Left ventricle myocardium superior (tissue), 1 donor: ENCODE data around the gene EXOC6B. TPM values are rescaled to one million over a fixed set of nuclear protein-coding genes. Genes with fewer than 3 reads are reported as not detected.

ENCODE experiments used
- ATAC-seq: fragments of 200-7000 bp; cut with Tn5 transposase; one replicate; pipeline ENCODE4 v1.9.1; 2020; ENCODE audit warnings: mild to moderate bottlenecking, moderate library complexity
- DNase-seq: peaks from one replicate; pipeline ENCODE4 v3.0.0-alpha.2; 2020
- intact Hi-C: fragments of 100-400 bp; cut with micrococcal nuclease; formaldehyde crosslinking; loops from one replicate; pipeline ENCODE4 v1.11.0; 2022
- total RNA-seq: library from RNA; stranded (reverse); fragmentation: NEBNext Ultra II Directional; extraction: Animal tissue kit (Norgen Biotek cat#: 25700); gene quantifications from one replicate; pipeline ENCODE4 v1.2.1, GENCODE V29; 2021
- donor health status: DM: no; HTN: yes; CAD: no; lungs with severe emphysema.

Gene EXOC6B
- total RNA-seq, 1 donor from 2014 or later, result 122 TPM

DNA sequence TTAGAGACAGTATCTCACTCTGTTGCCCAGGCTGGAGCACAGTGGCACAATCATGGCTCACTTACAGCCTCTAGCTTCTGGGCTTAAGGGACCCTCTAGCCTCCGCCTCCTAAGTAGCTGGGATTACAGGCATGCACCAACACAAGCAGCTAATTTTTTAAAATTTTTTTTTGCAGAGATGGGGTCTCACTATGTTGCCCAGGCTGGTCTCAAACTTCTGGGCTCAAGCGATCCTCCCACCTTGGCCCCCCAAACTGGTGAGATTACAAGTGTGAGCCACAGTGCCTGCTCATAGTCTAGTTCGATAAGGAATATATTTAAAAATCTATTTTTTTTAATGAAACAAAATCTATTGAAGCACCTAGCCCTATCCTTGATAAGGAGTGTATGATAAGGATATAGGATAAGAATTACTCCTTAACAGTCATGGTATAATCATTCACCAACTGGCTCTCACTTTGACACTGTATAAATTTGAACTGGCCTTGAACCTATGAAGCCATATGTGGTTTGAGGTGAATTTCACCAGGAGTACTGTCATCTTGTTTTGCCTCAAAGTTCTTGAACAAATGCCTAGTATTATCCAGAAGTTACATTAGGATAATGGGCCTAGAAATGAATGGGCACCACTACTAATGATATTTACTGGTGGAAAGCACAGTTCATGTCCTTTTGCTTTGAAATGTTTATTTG, 71.1 kb downstream of the EXOC6B start:
- DNase-seq (no peak), ATAC-seq (no peak)
- intact Hi-C loops, result no loop called here

- ATAC-seq (no peak), DNase-seq (no peak)
- intact Hi-C loops, result no loop called here
These were observed 74.7 kb downstream of the EXOC6B start for GRCh38 chr2:72750977-72751639.

DNA sequence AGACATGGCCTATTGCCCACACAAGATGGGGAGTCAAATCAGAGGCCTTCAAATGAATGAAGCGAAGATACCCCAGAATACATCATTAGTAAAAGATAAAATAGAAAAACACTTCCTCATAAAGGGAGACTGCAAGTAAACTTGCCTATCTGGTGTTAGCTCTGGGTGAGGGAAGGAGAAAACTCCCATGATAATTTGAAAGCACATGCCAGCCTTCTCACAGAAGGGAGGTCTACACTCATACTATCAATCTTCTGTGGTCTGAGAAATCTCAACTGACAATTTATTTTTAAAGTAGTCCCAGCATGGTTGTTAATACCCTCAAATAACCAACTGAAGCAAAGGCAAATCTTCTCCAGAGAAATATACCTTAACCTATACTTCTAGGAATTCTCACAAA, 75.4 kb downstream of the EXOC6B start:
- intact Hi-C loops, result no loop called here
- DNase-seq (no peak), ATAC-seq (peak; percentile 20)

DNA sequence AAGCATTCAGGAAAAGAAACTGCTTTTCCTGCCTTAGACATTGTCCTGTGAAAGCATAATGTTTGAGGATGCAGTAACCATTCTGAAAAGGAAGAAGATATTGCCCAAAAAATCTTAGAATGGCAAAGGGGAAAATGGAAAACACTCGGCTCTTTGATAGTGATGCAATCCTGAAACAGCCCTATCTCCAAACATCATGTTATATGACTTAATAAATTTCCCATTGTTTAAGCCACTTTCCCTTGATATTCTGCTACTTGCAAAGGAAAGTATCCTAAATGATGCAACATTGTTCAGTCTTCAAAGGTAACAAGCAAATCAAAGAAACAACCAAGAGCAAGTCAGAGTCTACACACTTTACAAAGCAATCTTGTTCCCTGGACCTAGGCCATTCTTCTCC, 78.5 kb downstream of the EXOC6B start:
- DNase-seq (no peak), ATAC-seq (no peak)
- intact Hi-C loops, result no loop called here

- peak; percentile 56 for ATAC-seq
- intact Hi-C loops, result no loop called here
- no peak for DNase-seq
These were observed 80.0 kb downstream of the EXOC6B start for GRCh38 chr2:72745679-72746368.

- no peak for DNase-seq
- intact Hi-C loops, result no loop called here
- ATAC-seq, result no peak
These were observed 81.8 kb downstream of the EXOC6B start for GRCh38 chr2:72744049-72744448.

GRCh38 chr2:72743481-72743880, 82.4 kb downstream of the EXOC6B start:
- no peak for ATAC-seq
- intact Hi-C loops, result no loop called here

DNA sequence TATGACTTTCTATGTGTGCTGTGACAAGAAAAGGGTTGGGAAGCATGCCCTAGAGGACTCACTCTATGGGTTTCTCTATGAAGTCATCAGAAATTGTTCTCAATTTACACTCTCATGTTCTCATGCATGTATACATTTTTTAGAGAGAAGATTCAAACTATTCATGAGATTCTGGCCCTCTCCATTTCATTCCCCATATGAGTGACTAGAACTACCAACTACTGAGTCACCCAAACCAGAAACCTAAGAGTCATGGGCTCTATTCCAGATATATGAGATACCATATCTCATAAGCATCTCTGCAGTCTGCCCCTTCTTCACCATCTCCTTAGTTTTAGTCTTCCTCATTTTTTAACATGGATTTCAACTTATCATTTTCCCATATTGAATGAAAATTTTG, 87.7 kb downstream of the EXOC6B start:
- intact Hi-C loops, result no loop called here

More at GRCh38 chr2:72743481-72743880, 82.4 kb downstream of the EXOC6B start:
- no peak for DNase-seq

GRCh38 chr2:72734432-72734831, 91.4 kb downstream of the EXOC6B start:
- DNase-seq, result no peak
- intact Hi-C loops, result no loop called here
- no peak for ATAC-seq

More for the DNA sequence above, 87.7 kb downstream of the EXOC6B start:
- no peak for DNase-seq
- no peak for ATAC-seq

- ATAC-seq, result no peak
- intact Hi-C loops, result no loop called here
These were observed 94.7 kb downstream of the EXOC6B start for GRCh38 chr2:72731116-72731515.

DNA sequence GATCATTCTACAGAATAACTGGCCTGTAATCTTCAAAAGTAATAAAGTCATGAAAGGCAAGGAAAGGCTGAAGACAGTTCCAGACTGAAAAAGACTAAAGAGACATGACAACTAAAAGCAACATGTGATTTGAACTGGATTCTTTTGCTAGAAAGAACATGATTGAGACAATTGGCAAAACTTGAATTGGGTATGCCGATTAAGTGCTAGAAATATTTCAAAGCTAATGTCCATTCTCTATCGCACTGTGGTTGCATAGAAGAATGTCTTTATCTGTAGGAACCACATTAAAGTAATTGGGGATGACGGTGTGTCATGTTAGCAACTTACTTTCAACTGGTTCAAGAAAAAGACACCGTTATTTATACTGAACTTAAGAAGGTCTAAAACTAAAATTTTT, 98.5 kb downstream of the EXOC6B start:
- ATAC-seq (no peak), DNase-seq (no peak)
- intact Hi-C loops, result no loop called here

More at GRCh38 chr2:72731116-72731515, 94.7 kb downstream of the EXOC6B start:
- no peak for DNase-seq

DNA sequence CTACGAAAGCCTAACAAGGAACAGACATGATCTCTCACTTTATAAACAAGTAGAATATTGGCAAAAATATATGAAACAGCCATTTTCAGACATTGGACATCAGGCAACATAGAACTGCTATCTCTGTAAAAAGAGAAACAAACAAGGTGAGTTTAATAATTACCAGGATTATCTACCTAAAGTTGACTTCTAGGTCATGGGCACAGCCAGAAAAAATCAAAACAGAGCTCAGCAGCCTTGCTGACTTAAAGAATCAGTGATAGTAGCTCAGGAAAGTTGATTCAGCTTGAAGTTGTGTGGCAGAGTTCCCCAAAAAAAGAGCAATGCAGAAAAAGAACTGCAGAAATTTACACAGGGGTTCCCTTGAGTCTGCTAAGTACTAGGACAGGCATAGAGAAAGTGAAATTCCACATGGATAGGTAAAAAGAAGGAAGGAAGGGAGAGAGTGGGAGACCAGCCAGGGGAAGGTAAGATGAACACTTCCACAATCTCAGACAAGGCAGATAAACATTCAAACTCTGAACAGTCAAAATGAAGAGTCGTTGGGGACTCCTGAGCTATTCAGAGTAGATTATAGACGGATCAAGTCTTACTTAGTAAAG, 102.0 kb downstream of the EXOC6B start:
- ATAC-seq, result no peak
- DNase-seq, result no peak
- intact Hi-C loops, result no loop called here

- ATAC-seq (no peak), DNase-seq (no peak)
- intact Hi-C loops, result no loop called here
These were observed 103.3 kb downstream of the EXOC6B start for GRCh38 chr2:72722492-72723070.

DNA sequence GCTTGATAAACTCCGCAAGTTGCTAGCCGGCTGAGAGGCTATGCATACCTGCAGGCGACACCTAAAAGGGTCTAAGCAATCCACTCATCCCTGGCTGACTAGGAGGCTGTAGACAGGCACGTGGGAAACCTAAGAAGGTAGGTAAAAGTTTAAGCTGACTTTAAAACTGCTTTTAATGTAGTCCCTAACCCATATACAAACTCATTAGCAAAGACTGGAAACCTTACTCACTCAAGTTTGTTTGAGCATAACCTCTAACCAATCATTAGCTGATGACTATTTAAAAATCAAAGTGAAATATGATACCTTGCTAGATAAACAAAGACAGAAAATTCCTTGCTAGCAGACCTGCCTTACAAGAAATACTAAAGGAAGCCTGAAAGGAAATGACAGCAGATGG, 106.4 kb downstream of the EXOC6B start:
- DNase-seq (no peak), ATAC-seq (no peak)
- intact Hi-C loops, result no loop called here

GRCh38 chr2:72718876-72719275, 107.0 kb downstream of the EXOC6B start:
- ATAC-seq (no peak), DNase-seq (no peak)
- intact Hi-C loops, result no loop called here

DNA sequence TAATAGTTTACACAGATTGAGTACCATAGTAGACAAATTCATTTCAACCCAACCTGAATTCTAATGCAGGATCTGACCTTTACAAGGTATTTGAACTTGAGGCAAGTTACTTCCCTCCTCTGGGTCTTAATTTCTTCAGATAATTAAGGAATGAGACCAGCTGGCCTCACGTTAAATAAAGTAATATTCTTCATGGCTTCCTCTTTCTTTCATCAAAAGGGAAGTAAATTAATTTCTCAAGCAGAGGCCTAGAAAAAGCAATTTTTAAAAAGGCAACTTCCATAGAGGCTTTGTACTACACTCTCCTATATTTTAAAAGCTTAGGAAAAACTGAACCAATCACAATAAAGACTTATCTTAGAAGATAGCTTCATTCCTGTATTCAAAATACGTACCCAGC, 109.2 kb downstream of the EXOC6B start:
- intact Hi-C loops, result no loop called here
- DNase-seq, result no peak
- ATAC-seq, result no peak

- intact Hi-C loops, result no loop called here
- ATAC-seq (no peak), DNase-seq (no peak)
These were observed 112.0 kb downstream of the EXOC6B start for GRCh38 chr2:72713857-72714256.

DNA sequence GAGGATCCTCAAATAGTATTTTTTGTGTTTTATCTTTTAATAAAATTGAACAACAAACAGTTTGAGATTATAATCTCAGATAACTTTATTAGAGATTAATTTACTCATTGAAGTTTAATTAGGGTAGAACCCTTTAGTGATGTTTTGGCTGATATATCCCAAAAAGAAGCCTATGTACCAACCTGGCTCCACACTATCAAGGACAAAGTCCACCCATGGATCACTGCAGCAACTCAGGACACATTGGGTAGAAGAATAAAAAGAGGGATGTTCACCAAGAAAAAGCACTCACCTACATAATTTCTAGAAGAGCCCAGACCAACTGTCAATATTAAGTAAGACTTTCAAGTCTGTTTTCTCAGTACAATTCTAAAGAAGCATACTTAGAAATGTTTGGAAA, 112.9 kb downstream of the EXOC6B start:
- DNase-seq, result no peak
- no peak for ATAC-seq
- intact Hi-C loops, result no loop called here

DNA sequence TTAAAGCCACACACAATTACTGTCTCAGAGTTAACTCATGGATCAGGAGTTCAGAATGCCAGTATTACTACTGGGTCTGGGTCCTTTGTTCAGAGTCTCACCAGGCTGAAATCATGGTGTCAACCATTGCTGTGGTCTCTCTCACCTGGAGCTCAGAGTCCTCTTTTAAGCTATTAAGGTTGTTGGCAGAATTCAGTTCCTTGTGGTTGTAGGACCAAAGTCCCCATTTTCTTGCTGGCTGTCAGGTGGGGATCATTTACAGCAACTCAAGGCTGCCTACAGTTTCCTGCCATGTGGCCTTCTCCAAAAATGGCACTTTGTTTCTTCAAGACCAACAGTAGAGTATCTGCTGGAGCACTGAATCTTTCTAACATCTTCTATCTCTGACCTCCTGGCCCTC, 113.5 kb downstream of the EXOC6B start:
- no peak for DNase-seq
- intact Hi-C loops, result no loop called here
- ATAC-seq, result no peak
